CD4-positive, alpha-beta T cell treated with Interleukin-1 beta for 1 hour (primary cell): ENCODE measurements around the gene WDR1.
A peak's percentile ranks its signal among the peaks of the same experiment; 100 is the strongest.

Experiments
- DNase-seq, 2 donors: peaks; one replicate each; pipeline ENCODE4 v3.0.0-alpha.2; 2020 to 2022

Gene WDR1

GRCh38 chr4:10034612-10035104 is 81.9 kb downstream of the WDR1 start:
- DNase-seq = no peak

DNA sequence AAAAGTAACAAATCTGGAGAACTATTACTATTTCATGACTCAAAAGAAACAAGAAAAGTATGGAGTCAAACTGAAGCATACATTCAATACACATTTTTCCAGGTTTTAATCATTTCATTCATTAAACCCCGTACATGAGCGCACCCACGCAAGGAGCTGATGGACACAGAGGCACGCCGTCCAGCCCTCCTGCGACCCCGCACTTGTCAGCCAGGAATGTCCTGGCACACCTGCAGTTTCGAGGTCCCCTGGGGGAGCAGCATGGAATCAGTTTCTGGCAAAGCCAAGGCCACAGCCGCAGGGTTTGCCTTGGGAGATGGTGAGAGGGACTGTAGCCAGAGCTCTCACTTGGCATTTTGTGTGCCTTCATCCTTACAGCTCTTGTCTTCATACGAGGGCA is 82.5 kb downstream of the WDR1 start:
- no peak for DNase-seq

GRCh38 chr4:10033191-10033881 is 83.3 kb downstream of the WDR1 start:
- no peak for DNase-seq

DNA sequence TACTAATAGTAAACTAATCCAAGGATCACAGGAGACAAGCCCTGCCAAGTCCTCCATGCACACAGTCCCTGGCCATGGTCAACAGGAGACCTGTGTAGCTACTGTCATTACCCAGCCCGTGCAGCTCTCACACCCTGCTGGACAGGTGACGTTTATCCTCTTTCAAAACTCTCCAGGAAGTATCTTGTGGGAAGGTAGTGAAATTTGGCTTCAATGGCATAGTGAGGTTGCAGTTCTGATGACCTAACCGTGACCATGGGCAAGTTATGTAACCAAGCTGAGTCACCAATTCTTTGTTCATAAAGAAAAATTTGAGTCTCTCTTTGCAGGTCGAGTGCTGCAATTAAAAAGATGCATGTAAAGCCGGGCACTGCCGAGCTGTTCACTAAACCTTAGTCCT is 84.0 kb downstream of the WDR1 start:
- DNase-seq = peak in 1 of 2 donors; percentile 33

- DNase-seq = no peak
Observed at GRCh38 chr4:10031668-10032590, 84.7 kb downstream of the WDR1 start.

DNA sequence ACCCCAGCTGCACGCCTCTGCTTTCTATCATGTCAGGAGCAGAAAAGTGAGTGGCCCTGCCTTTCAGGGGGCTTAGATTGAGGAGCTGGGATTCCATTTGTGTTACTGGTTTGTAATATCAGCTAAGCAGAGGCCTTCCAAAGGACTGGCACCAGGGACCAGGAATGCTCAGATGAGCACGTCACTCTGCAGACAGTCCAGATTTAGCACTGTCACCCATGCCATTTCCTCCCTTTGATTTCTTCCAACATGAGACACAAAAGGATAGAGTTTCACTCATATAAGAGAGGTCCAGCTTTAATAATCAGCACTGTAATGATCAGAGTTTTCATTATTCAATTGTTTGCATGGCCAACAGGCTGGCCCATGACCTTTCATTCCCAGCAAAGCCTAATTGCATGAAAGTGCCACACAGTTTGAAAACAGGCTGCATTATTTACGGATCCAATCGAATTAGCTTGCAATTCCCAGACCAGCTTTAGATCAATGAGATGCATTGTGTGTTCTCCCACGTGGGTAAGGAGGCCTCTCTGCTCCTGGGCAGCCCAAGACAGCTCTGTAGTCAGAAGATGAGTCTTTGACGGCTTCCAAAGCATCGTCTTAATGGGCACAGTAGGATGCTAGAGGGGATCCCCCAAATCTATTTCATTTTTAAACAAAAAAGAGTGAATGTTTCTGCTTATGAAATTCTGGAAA is 85.5 kb downstream of the WDR1 start:
- no peak for DNase-seq

DNA sequence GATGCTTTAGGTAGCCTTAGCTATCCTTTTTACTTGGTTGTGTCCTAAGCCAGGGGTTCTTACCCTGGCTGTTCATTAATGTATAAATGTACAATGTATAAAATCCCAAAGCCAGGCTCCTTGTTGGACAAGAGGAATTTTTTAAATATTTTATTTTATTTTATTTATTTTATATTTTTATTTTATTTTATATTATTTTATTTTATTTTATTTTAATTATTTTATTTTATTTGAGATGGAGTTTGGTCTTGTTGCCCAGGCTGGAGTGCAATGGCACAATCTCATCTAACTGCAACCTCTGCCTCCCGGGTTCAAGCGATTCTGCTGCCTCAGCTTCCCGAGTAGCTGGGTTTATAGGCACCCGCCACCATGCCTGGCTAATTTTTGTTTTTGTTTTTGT is 87.2 kb downstream of the WDR1 start:
- DNase-seq = no peak

GRCh38 chr4:10028910-10029309 is 87.7 kb downstream of the WDR1 start:
- DNase-seq = no peak

- DNase-seq = no peak
Observed at GRCh38 chr4:10026485-10026884, 90.1 kb downstream of the WDR1 start.

DNA sequence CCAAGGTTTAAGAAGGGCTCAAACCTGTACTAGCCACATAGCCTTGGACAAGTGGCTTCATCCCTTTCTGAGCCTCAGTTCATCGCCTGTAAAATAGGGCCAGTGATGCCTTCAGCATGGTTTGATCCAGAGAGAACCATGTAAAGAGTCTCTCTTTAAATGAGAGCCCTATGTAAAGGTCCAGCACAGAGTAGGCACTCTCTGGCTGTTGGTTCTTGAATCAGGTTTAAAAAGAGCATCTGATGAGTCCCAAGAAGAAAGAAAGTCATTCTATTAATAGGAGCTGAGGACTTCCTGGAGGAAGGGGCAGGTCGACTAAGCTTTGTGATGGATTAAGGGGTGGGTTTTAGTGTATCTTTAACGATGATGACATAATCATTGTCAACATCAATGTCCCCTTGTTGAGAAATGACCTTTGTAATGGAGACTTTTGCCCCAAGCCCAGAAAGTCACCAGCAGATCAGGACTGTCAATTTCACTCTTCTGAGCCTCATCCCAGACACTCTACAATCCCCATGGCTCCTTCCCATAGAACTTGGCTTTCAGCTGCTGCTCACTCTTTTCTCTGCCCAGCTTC is 91.3 kb downstream of the WDR1 start:
- DNase-seq = no peak
